Esophagus squamous epithelium (tissue), 5 donors: ENCODE measurements around the gene SSH2. TPM values are rescaled to one million over a fixed set of nuclear protein-coding genes. Genes with fewer than 3 reads are reported as not detected.
A peak's percentile ranks its signal among the peaks of the same experiment; 100 is the strongest.
"Not testable (repeated sequence)": the region's sequence is repeated elsewhere in the genome, so short reads cannot be mapped to it uniquely, and the experiment has no call there.

ENCODE experiments used
- DNase-seq: peaks from one replicate; lab custom pipeline; 2025; lab: John Stamatoyannopoulos, UW
- H3K27ac ChIP-seq, 4 donors: fragments of 200-600 bp; sonication (generic); one replicate each; pipeline ENCODE4 v1.5.1; 2016 to 2019; ENCODE audit warnings: mild to moderate bottlenecking in 1 of 4
- H3K27me3 ChIP-seq, 4 donors: fragments of 200-600 bp; sonication (generic); 1 replicate in 3 of 4; 2 replicates in 1 of 4; pipeline versions ENCODE4 v1.5.1 to v1.6.0; 2017 to 2021; ENCODE audit warnings: antibody characterized with exemption in 1 of 4
- H3K36me3 ChIP-seq, 3 donors: fragments of 200-600 bp; sonication (generic); one replicate each; pipeline ENCODE4 v1.5.1; 2016 to 2019
- H3K4me1 ChIP-seq, 3 donors: fragments of 200-600 bp; sonication (generic); one replicate each; pipeline ENCODE4 v1.5.1; 2017 to 2019
- H3K4me3 ChIP-seq, 4 donors: fragments of 200-600 bp; sonication (generic); 1 replicate in 3 of 4; 2 replicates in 1 of 4; pipeline ENCODE4 v1.5.1; 2016 to 2019; ENCODE audit warnings: mild to moderate bottlenecking in 2 of 4, moderate library complexity in 1 of 4
- H3K9me3 ChIP-seq, 3 donors: fragments of 200-600 bp; sonication (generic); one replicate each; pipeline ENCODE4 v1.5.1; 2016 to 2019
- CTCF ChIP-seq, 6 experiments: fragments of 450-650 bp in 4 of 6; fragments of 200-600 bp in 2 of 6; sonication (generic) in 2 of 6; IDR thresholded peaks; one replicate each; pipeline ENCODE4 v1.5.1; 2016 to 2019; ENCODE audit warnings: antibody characterized with exemption in 6 of 6, mild to moderate bottlenecking in 4 of 6, moderate library complexity in 4 of 6
- POLR2A ChIP-seq, 4 donors: fragments of 450-650 bp; IDR thresholded peaks; one replicate each; pipeline ENCODE4 v1.6.1; 2017; ENCODE audit warnings: antibody characterized with exemption in 4 of 4, mild to moderate bottlenecking in 4 of 4, moderate library complexity in 3 of 4
- WGBS, 2 donors: methylation state at CpG; one replicate each; pipeline ENCODE4 v1.1.5; 2018; 5-methylcytosine and 5-hydroxymethylcytosine counted together
- intact Hi-C: fragments of 100-400 bp; cut with DNase I; formaldehyde crosslinking; loops from one replicate; pipeline ENCODE4 v1.15.0; 2022
- total RNA-seq, 4 donors: library from RNA; depleted of rRNA; stranded (reverse); fragments of >200 nt; gene quantifications; one replicate each; pipeline ENCODE4 v1.1.0, GENCODE V29; 2016
- donor health status: DM: yes; HTN: yes; CAD: no.

Gene SSH2
- total RNA-seq, 4 donors from 2014 or later, result 9.4 to 29.4 (median 13.2) TPM

- no peaks in the 10 kb centered on the region for H3K9me3 ChIP-seq
- no peak for DNase-seq
- H3K4me1 ChIP-seq, result peaks cover 8 to 35% (median 10%) of the 10 kb centered on the region in 3 donors
- no peaks in the 10 kb centered on the region for H3K27me3 ChIP-seq
- WGBS, 2 donors, result 48 to 61% methylated on average over 1 of the region's 1 CpG
- H3K4me3 ChIP-seq, result no peak overlapping the region
- H3K27ac ChIP-seq, result peak overlapping the region in 2 of 4 donors; percentile 7 to 46
- intact Hi-C loops, result no loop called here
- no peaks in the 10 kb centered on the region for H3K36me3 ChIP-seq
- no peak for TF ChIP-seq CTCF (IDR thresholded peaks at IDR 0.05)
- no peak for TF ChIP-seq POLR2A (IDR thresholded peaks at IDR 0.05)
These were observed 197.8 kb downstream of the SSH2 start for GRCh38 chr17:29732209-29732608.

- Histone ChIP-seq H3K36me3 (no peaks in the 10 kb centered on the region), H3K27ac (no peak overlapping the region), H3K27me3 (no peaks in the 10 kb centered on the region), H3K4me3 (no peak overlapping the region), H3K9me3 (no peaks in the 10 kb centered on the region), H3K4me1 (peaks cover 12 to 39% (median 12%) of the 10 kb centered on the region in 3 donors)
- DNase-seq, result no peak
- WGBS, 2 donors, result 94 to 100% methylated on average over 3 to 4 of the region's 4 CpGs
- no peak for TF ChIP-seq POLR2A (IDR thresholded peaks at IDR 0.05)
- TF ChIP-seq CTCF (IDR thresholded peaks at IDR 0.05), result no peak
- intact Hi-C loops, result no loop called here
These were observed 198.5 kb downstream of the SSH2 start for GRCh38 chr17:29731589-29731929.

GRCh38 chr17:29728490-29728889, 201.5 kb downstream of the SSH2 start:
- WGBS, 2 donors, result 88 to 92% methylated on average over 3 of the region's 3 CpGs
- TF ChIP-seq CTCF (IDR thresholded peaks at IDR 0.05) (no peak), POLR2A (IDR thresholded peaks at IDR 0.05) (no peak)
- no peak overlapping the region for H3K27ac ChIP-seq

GRCh38 chr17:29726715-29727252, 203.2 kb downstream of the SSH2 start:
- intact Hi-C loops, result no loop called here
- WGBS, 2 donors, result 48 to 53% methylated on average over 2 of the region's 2 CpGs
- H3K4me1 ChIP-seq, result peaks cover 16 to 33% (median 16%) of the 10 kb centered on the region in 3 donors

More at GRCh38 chr17:29728490-29728889, 201.5 kb downstream of the SSH2 start:
- Histone ChIP-seq H3K27me3 (no peaks in the 10 kb centered on the region), H3K36me3 (no peaks in the 10 kb centered on the region), H3K4me1 (peaks cover 12 to 33% (median 13%) of the 10 kb centered on the region in 3 donors), H3K4me3 (no peak overlapping the region), H3K9me3 (no peaks in the 10 kb centered on the region)
- no peak for DNase-seq
- intact Hi-C loops, result no loop called here

GRCh38 chr17:29725408-29725807, 204.6 kb downstream of the SSH2 start:
- intact Hi-C loops, H3K9me3 ChIP-seq, H3K36me3 ChIP-seq, H3K4me3 ChIP-seq, DNase-seq, H3K27ac ChIP-seq, H3K27me3 ChIP-seq: not testable (repeated sequence)
- 87 to 92% methylated on average over 1 of the region's 1 CpG for WGBS, 2 donors
- peaks cover 16 to 43% (median 16%) of the 10 kb centered on the region in 3 donors for H3K4me1 ChIP-seq

More at GRCh38 chr17:29726715-29727252, 203.2 kb downstream of the SSH2 start:
- Histone ChIP-seq H3K36me3 (no peaks in the 10 kb centered on the region), H3K27me3 (no peaks in the 10 kb centered on the region), H3K27ac (peak overlapping the region in 2 of 4 donors; percentile 1 to 23), H3K9me3 (no peaks in the 10 kb centered on the region), H3K4me3 (no peak overlapping the region)
- no peak for DNase-seq
- TF ChIP-seq POLR2A (IDR thresholded peaks at IDR 0.05) (no peak), CTCF (IDR thresholded peaks at IDR 0.05) (no peak)
